Thyroid gland (tissue), 4 donors: ENCODE data around the gene PCDHGA4.

ENCODE experiments used
- CTCF ChIP-seq, 6 experiments: fragments of 200-600 bp in 3 of 6; fragments of 450-650 bp in 3 of 6; sonication (generic) in 3 of 6; IDR thresholded peaks; one replicate each; pipeline ENCODE4 v1.5.1; 2016 to 2019; ENCODE audit warnings: antibody characterized with exemption in 6 of 6, mild to moderate bottlenecking in 2 of 6, inconsistent platforms in 1 of 6, moderate library complexity in 1 of 6
- POLR2A ChIP-seq, 2 donors: fragments of 450-650 bp; IDR thresholded peaks; one replicate each; pipeline ENCODE4 v1.6.1; 2017; ENCODE audit warnings: antibody characterized with exemption in 2 of 2, mild to moderate bottlenecking in 2 of 2, moderate library complexity in 1 of 2

- no peak for TF ChIP-seq CTCF (IDR thresholded peaks at IDR 0.05)
- no peak for TF ChIP-seq POLR2A (IDR thresholded peaks at IDR 0.05)
These were observed 32.6 kb upstream of the PCDHGA4 start for GRCh38 chr5:141322261-141322660.
